GM13977 (cell line): ENCODE measurements around the gene DLL1.

ENCODE experiments used
- DNase-seq: peaks from one replicate; pipeline ENCODE4 v3.0.0; 2012; ENCODE audit warnings: low spot score
- in situ Hi-C: fragments of 300-500 bp; cut with MboI; formaldehyde crosslinking; loops from one replicate; pipeline ENCODE4 v1.12.0; 2022; ENCODE audit warnings: low sequenced_read_pairs, low pct_unique_long_range_greater_than_20kb, mixed read lengths, inconsistent platforms; ENCODE audit not compliant: unreplicated experiment
- TF ChIP-seq, protein P1 (sequence below): IDR thresholded peaks from 2 replicates; pipeline ENCODE4 v1.5.1; 2012; ENCODE audit warnings: mild to moderate bottlenecking, control low read depth; ENCODE audit not compliant: insufficient read depth; ENCODE audit errors: extremely low read depth, missing control alignments

Gene DLL1

DNA sequence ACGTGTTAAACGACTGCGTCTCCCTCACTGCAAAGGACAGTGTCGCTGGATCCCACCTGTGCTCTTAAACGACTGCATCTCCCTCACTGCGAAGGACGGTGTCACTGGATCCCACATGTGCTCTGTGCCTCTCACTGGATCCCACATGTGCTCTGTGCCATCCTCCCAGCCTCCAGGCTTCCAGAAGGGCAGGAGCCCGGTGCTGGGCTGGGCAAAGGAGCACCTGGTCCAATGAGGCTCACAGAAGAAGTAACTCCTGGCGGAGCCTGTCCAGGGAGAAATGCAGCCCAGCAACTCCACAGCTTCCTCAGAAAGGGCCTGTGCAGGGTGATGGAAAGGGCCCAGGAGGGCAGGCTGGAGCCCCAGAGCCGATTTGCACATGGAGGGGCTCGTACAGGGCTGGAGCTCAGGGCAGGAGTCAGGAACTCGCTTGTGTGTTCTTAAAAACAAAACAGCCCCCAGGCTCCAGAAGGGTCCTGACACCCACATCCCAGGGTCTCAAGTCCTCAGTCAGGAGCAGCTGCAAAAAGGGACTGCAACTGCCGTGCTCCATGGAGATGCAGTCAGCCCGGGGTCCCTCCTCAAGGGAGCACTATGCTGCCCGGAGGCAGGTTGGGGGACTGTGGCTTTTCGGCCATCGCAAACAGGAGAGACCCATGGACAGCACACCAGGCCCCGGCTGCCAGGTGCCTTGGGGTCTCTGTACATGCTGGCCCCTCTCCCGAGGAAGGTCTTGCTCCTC, 52.7 kb downstream of the DLL1 start:
- TF ChIP-seq, protein P1, sequence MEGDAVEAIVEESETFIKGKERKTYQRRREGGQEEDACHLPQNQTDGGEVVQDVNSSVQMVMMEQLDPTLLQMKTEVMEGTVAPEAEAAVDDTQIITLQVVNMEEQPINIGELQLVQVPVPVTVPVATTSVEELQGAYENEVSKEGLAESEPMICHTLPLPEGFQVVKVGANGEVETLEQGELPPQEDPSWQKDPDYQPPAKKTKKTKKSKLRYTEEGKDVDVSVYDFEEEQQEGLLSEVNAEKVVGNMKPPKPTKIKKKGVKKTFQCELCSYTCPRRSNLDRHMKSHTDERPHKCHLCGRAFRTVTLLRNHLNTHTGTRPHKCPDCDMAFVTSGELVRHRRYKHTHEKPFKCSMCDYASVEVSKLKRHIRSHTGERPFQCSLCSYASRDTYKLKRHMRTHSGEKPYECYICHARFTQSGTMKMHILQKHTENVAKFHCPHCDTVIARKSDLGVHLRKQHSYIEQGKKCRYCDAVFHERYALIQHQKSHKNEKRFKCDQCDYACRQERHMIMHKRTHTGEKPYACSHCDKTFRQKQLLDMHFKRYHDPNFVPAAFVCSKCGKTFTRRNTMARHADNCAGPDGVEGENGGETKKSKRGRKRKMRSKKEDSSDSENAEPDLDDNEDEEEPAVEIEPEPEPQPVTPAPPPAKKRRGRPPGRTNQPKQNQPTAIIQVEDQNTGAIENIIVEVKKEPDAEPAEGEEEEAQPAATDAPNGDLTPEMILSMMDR = no peak
- in situ Hi-C loops = no loop called here
- no peak for DNase-seq

- in situ Hi-C loops = no loop called here
- TF ChIP-seq, protein P1 = no peak
Observed at GRCh38 chr6:170236131-170236836, 54.6 kb downstream of the DLL1 start.

DNA sequence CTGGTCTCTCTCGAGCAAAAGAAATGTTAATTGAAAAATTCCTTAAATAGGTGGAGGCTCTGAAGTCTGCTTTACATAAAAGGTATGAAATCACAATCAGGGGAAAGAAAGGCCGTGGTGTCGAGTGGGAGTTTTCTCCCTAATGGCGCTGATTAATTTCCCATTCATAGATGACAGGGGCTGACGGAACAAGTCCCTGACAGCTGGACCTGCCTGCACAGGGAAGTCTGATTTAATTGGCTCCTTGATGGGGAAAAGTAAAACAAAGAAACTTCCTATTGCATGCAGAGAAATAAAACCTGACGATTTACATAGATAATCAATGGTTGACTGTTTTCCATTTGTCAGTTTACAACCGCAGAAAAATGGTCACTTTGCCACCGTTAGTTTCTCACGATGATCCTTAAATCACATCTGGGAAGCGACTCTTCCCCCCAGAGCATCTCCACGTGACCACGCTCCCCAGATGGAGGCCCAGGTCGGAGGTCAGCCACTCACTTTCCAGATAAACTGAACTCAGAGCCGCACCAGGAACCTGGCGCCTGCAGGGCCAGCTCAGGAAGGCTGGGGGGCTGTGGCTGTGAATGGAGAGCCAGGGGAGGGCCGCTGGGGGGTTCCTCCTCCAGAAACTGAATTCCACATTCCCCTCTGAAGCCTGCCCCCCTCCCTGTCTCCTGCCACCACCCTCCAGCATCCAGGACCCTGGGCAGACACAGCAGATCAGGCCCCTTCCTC, 55.3 kb downstream of the DLL1 start:
- DNase-seq = no peak
- in situ Hi-C loops = no loop called here
- TF ChIP-seq, protein P1 = no peak

More at GRCh38 chr6:170236131-170236836, 54.6 kb downstream of the DLL1 start:
- no peak for DNase-seq

DNA sequence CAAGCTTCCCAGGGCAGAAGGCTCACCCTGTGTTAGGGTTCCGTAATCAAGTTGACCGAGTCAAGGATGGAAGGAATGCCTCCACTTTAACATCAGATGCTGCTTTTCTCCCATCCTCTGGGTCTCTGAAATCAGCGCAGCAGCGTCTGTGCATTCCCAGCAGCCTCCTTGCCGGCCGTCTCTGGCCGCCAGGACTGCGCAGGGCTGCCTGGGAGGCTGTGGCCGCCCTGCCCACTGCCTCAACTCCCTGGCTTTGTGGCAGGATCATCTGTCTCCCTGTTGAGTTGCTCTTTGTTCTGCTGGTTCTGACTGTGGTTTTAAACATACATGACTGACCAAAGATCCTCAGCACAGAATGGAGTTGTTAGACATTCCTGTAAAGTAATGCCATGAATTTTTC, 56.5 kb downstream of the DLL1 start:
- TF ChIP-seq, protein P1 = no peak
- no peak for DNase-seq
- in situ Hi-C loops = no loop called here

DNA sequence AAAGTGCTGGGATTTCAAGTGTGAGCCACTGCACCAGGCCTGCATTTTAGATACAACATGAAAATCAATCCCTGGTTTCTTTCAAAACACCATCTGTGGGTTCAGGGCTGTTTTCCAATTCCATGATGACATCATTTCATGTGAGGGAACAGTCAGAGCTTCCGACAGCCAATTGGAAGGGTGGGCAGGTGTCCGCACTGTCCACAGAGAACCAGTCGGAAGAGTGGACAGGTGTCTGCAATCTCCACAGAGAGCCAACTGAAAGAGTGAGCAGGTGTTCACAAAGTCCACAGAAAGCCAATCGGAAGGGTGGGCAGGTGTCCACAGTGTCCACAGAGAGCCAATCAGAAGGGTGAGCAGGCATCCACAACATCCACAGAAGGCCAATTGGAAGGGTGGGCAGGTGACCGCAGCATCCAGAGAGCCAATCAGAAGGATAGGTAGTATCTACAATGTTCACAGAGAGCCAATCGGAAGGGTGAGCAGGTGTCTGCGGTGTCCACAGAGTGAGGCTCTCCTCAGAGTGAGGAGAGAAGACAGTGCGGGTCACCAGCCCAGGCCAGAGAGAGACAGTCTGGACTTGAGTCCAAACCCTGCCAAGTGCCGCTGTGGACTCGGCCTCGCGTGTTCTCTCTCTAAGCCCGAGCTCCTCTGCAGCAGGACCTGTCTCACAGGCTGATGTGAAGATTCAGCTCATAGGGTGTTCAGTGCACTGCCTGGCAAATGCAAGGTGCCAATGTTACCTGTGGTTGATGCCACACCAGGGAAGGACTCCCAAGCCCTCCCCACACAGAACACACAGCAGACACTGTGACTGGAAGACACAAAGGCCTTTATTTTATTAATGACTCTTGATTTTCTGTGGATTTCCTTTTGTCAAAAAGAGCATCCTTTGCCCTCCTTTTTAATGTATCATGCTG, 57.3 kb downstream of the DLL1 start:
- no peak for DNase-seq
- TF ChIP-seq, protein P1 = no peak
- in situ Hi-C loops = no loop called here
